ENCODE results near the gene SLC16A3.

- TF ChIP-seq CTCF (IDR thresholded peaks at IDR 0.05) = no peak
- TF ChIP-seq POLR2A (IDR thresholded peaks at IDR 0.05) = no peak
Observed at GRCh38 chr17:82242698-82242976, 13.8 kb downstream of the SLC16A3 start.

Data from body of pancreas (tissue), 4 donors.